GM12878 (cell line): ENCODE measurements around the gene ALDH18A1. TPM values are rescaled to one million over a fixed set of nuclear protein-coding genes. Genes with fewer than 3 reads are reported as not detected.

Experiments
- ATAC-seq: fragments of 200-7000 bp; cut with Tn5 transposase; 3 replicates; pipeline ENCODE4 v1.9.1; 2020; ENCODE audit warnings: mild to moderate bottlenecking, moderate library complexity
- BruUV-seq: library from RNA; stranded (reverse); fragments of 400-500 nt; replicated peaks from 2 replicates; lab custom pipeline; 2021; lab: Mats Ljungman, UMichigan
- CTCF ChIA-PET: fragments of 300-600 bp; sonication (Branson Sonifier 250); formaldehyde crosslinking; extraction: SDS; loops from one replicate; lab custom pipeline; 2021; ENCODE audit warnings: inconsistent platforms; lab: Yijun Ruan, JAX
- POLR2A ChIA-PET: fragments of 350-600 bp; formaldehyde crosslinking; extraction: SDS; loops from one replicate; lab custom pipeline; 2021; ENCODE audit warnings: inconsistent platforms; lab: Charles Lee
- RAD21 ChIA-PET: fragments of 300-600 bp; sonication (Branson Sonifier 250); formaldehyde crosslinking; loops from one replicate; lab custom pipeline; 2023; ENCODE audit warnings: antibody characterized with exemption; ENCODE audit not compliant: unreplicated experiment; lab: Charles Lee
- SMC1A ChIA-PET: fragments of 300-600 bp; sonication (Branson Sonifier 250); formaldehyde crosslinking; loops from one replicate; lab custom pipeline; 2023; ENCODE audit not compliant: unreplicated experiment, uncharacterized antibody; lab: Charles Lee
- DNase-seq: peaks from one replicate; pipeline ENCODE4 v3.0.0-alpha.2; 2011; ENCODE audit warnings: low read depth, low spot score
- FAIRE-seq: peaks from 3 replicates; lab custom pipeline; 2011; peaks lifted over from hg19 to GRCh38; lab: Jason Lieb, UNC
- H2AFZ ChIP-seq: 2 replicates; pipeline ENCODE4 v1.6.0; 2011; ENCODE audit warnings: low read depth, low read length, control low read depth; ENCODE audit not compliant: control insufficient read depth
- H3K27ac ChIP-seq: 2 replicates; pipeline ENCODE4 v1.5.1; 2011; ENCODE audit warnings: control low read depth; ENCODE audit not compliant: control insufficient read depth, insufficient read depth
- H3K27me3 ChIP-seq, 2 experiments: replicated peaks in 1 of 2; 2 replicates each; pipeline versions ENCODE4 v1.6.0 to v1.6.1; 2011; ENCODE audit warnings: low read length in 1 of 2; ENCODE audit not compliant: control insufficient read depth in 2 of 2, insufficient read depth in 2 of 2
- H3K36me3 ChIP-seq, 2 experiments: 2 replicates each; pipeline ENCODE4 v1.5.1; 2011; ENCODE audit warnings: low read length in 1 of 2; ENCODE audit not compliant: control insufficient read depth in 2 of 2, insufficient read depth in 2 of 2
- H3K4me1 ChIP-seq: 2 replicates; pipeline ENCODE4 v1.6.1; 2011; ENCODE audit warnings: mild to moderate bottlenecking, low read length, moderate library complexity, mixed read lengths; ENCODE audit not compliant: control insufficient read depth, insufficient read depth
- H3K4me2 ChIP-seq: 2 replicates; pipeline ENCODE4 v1.6.0; 2011; ENCODE audit warnings: control low read depth; ENCODE audit not compliant: control insufficient read depth, insufficient read depth
- H3K4me3 ChIP-seq: fragments of 200-600 bp; sonication (generic); 2 replicates; pipeline ENCODE4 v1.5.1; 2016
- H3K79me2 ChIP-seq: 2 replicates; pipeline ENCODE4 v1.6.0; 2011; ENCODE audit warnings: low read length; ENCODE audit not compliant: control insufficient read depth, insufficient read depth
- H3K9ac ChIP-seq: 2 replicates; pipeline ENCODE4 v1.8.0; 2011; ENCODE audit warnings: low read length, control low read depth, mixed read lengths; ENCODE audit not compliant: control insufficient read depth, insufficient read depth
- H3K9me3 ChIP-seq: replicated peaks from 3 replicates; pipeline ENCODE4 v1.5.1; 2011; ENCODE audit warnings: mild to moderate bottlenecking, low read length; ENCODE audit not compliant: control insufficient read depth, insufficient read depth
- H4K20me1 ChIP-seq: 2 replicates; pipeline ENCODE4 v1.6.0; 2011; ENCODE audit not compliant: control insufficient read depth, insufficient read depth
- E2F8 ChIP-seq: fragments of 450-650 bp; IDR thresholded peaks from 2 replicates; pipeline ENCODE4 v1.6.1; 2018; ENCODE audit warnings: mild to moderate bottlenecking, low read depth, moderate library complexity; ENCODE audit not compliant: partially characterized antibody
- FOXK2 ChIP-seq: fragments of 450-650 bp; IDR thresholded peaks from 2 replicates; pipeline ENCODE4 v1.6.1; 2017; ENCODE audit warnings: mild to moderate bottlenecking, moderate library complexity
- HDAC2 ChIP-seq: fragments of 200-600 bp; sonication (generic); IDR thresholded peaks from 2 replicates; pipeline ENCODE4 v1.6.1; 2017
- IRF4 ChIP-seq: IDR thresholded peaks from 2 replicates; pipeline ENCODE4 v1.6.1; 2011; ENCODE audit warnings: low read depth, low read length
- MAX ChIP-seq: IDR thresholded peaks from 2 replicates; pipeline ENCODE4 v1.6.1; 2012; ENCODE audit warnings: low read depth, low read length, improper control_type of control experiment
- MLLT1 ChIP-seq: fragments of 450-650 bp; IDR thresholded peaks from 2 replicates; pipeline ENCODE4 v1.6.1; 2016; ENCODE audit warnings: mild to moderate bottlenecking
- POLR2A ChIP-seq: IDR thresholded peaks from 2 replicates; pipeline ENCODE4 v1.6.1; 2011; ENCODE audit warnings: low read depth, mild to moderate bottlenecking, low read length
- POU2F2 ChIP-seq: IDR thresholded peaks from 3 replicates; pipeline ENCODE4 v1.6.1; 2011; ENCODE audit warnings: low read depth, mild to moderate bottlenecking, low read length, borderline replicate concordance
- RB1 ChIP-seq: fragments of 450-650 bp; formaldehyde crosslinking; IDR thresholded peaks from 2 replicates; pipeline ENCODE4 v1.6.1; 2017; ENCODE audit warnings: mild to moderate bottlenecking, borderline replicate concordance
- SMARCA5 ChIP-seq: fragments of 450-650 bp; IDR thresholded peaks from 2 replicates; pipeline ENCODE4 v1.6.1; 2017; ENCODE audit warnings: mild to moderate bottlenecking
- SPI1 ChIP-seq: IDR thresholded peaks from 2 replicates; pipeline ENCODE4 v1.6.1; 2011; ENCODE audit warnings: low read depth, mild to moderate bottlenecking, low read length, moderate library complexity, borderline replicate concordance; ENCODE audit not compliant: insufficient read depth
- WGBS: methylation state at CpG from one replicate; pipeline ENCODE4 v1.1.6; 2016; ENCODE audit warnings: low lambda C conversion rate; ENCODE audit not compliant: insufficient replicate concordance, insufficient coverage; ENCODE audit errors: missing lambda C conversion rate; 5-methylcytosine and 5-hydroxymethylcytosine counted together
- in situ Hi-C: fragments of 300-500 bp; cut with MboI; formaldehyde crosslinking; loops from 9 replicates; pipeline ENCODE4 v1.14.3; 2018; ENCODE audit warnings: mixed read lengths
- intact Hi-C: fragments of 100-400 bp; cut with micrococcal nuclease; formaldehyde crosslinking; loops from one replicate; pipeline ENCODE4 v1.14.2; 2022; ENCODE audit not compliant: unreplicated experiment
- polyA plus RNA-seq, 11 experiments: library from polyadenylated mRNA; depleted of rRNA in 4 of 11; unstranded in 6 of 11; stranded (reverse) in 5 of 11; fragments of >200 nt; fragmentation: Nextera tagmentation in 4 of 11; fragmentation: Illumina TruSeq in 1 of 11; extraction: Ambion mirVana in 4 of 11; extraction: Trizol in 1 of 11; gene quantifications; 1 replicate in 1 of 11; 2 replicates in 10 of 11; pipeline versions ENCODE4 v1.2.1 to v1.2.3, GENCODE V29; 2011 to 2016; ENCODE audit warnings: inconsistent platforms in 2 of 11, missing spikeins in 2 of 11, low read depth in 1 of 11
- total RNA-seq, 4 experiments: library from RNA; depleted of rRNA in 3 of 4; stranded (reverse); fragments of >200 nt in 3 of 4; fragmentation: Illumina TruSeq in 1 of 4; extraction: Trizol in 1 of 4; gene quantifications; 2 replicates each; pipeline versions ENCODE4 v1.2.1 to v1.2.3, GENCODE V29; 2013 to 2021

Gene ALDH18A1
- total and polyA plus RNA-seq, 10 of the 15 experiments (the other 5 are each of a cell fraction or from before 2014, with no cell fraction given): 24.3 to 118 (median 99.3) TPM

GRCh38 chr10:95613330-95613729 lies 43.2 kb downstream of the ALDH18A1 start:
- Histone ChIP-seq H3K27me3 (no peaks in the 10 kb centered on the region), H4K20me1 (no peaks in the 10 kb centered on the region), H2AFZ (no peak overlapping the region), H3K4me3 (no peak overlapping the region), H3K27ac (no peak overlapping the region), H3K9ac (no peak overlapping the region), H3K79me2 (no peaks in the 10 kb centered on the region), H3K36me3 (peaks cover 23 to 72% of the 10 kb centered on the region in 2 experiments), H3K4me1 (no peaks in the 10 kb centered on the region), H3K9me3 (no peaks in the 10 kb centered on the region), H3K4me2 (no peak overlapping the region)
- in situ Hi-C loops: no loop called here
- intact Hi-C loops: no loop called here
- RAD21 ChIA-PET: interaction anchor here (1.0 kb wide), 1 partner anchor 81 kb away, joined by 3 read pairs; the partner anchor contains the start of gene TCTN3
- POLR2A ChIA-PET: interaction anchor here (0.9 kb wide), 1 partner anchor 10 kb away, joined by 3 read pairs; no protein-coding TSS in a partner anchor
- WGBS: 69% methylated on average over 2 of the region's 2 CpGs
- DNase-seq (no peak), FAIRE-seq (no peak), ATAC-seq (no peak)
- SMC1A ChIA-PET: interaction anchor here (1.2 to 1.6 kb wide), 2 partner anchors 10 to 239 kb away, joined by 4 read pairs; no protein-coding TSS in a partner anchor
- no TSS peak for BruUV-seq
- no peak for TF ChIP-seq IRF4
- TF ChIP-seq FOXK2: no peak
- no peak for TF ChIP-seq POLR2A
- TF ChIP-seq HDAC2: no peak
- TF ChIP-seq E2F8: no peak
- no peak for TF ChIP-seq SPI1
- TF ChIP-seq RB1: no peak
- no peak for TF ChIP-seq POU2F2
- no peak for TF ChIP-seq SMARCA5
- no peak for TF ChIP-seq MAX
- TF ChIP-seq MLLT1: no peak
- CTCF ChIA-PET: interaction anchor here (1.6 kb wide), 1 partner anchor 8 kb away, joined by 4 read pairs; no protein-coding TSS in a partner anchor
